GM19043 (cell line): ENCODE results near the gene MAMDC2.
"Not testable (repeated sequence)": the region's sequence is repeated elsewhere in the genome, so short reads cannot be mapped to it uniquely, and the experiment has no call there.

ENCODE experiments used
- ATAC-seq: cut with Tn5 transposase; IDR thresholded peaks from one replicate; pipeline ENCODE4 v1.9.1; 2021; ENCODE audit warnings: low read depth; ENCODE audit not compliant: unreplicated experiment

The MAMDC2 gene

GRCh38 chr9:70036641-70037040 is 7.0 kb upstream of the MAMDC2 start:
- ATAC-seq = no peak

GRCh38 chr9:70038171-70038621 is 5.5 kb upstream of the MAMDC2 start:
- ATAC-seq = not testable (repeated sequence)

- no peak for ATAC-seq
These were observed 3.2 kb upstream of the MAMDC2 start for GRCh38 chr9:70040376-70040903.

DNA sequence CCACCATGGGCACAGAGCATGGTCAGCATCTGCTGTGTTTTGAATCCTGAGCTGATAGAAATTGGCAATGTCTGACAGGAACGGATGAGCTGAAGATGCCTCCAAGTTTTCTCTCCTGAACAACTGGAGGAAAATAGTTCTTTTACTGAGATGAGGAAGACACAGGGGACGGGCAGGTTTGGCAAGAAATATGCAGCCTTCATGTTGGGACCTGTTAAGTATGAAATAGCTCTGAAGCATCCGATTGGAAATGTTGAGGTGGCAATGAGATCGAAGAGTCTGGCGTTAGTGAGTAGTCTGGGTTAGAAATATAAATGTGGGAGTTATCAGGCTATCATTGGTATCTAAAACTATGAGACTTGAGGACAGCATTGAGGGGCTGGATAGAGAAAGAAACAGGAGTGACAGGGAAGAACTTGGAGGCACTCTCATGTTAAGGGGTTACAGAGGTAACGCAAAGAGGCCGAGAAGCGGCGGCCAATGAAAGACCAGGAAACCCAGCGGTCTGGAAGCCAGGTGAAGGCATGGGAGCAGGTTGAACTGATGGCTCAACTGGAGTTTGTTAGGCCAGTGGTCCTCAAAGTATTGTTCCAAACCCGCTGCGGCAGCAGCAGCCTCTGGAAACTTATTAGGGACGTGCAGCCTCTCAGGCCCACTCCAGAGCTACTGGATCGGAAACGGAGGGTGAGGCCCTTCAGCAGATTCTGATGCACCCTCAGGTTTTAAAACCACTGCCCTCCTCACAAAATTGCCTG is 1.0 kb upstream of the MAMDC2 start:
- no peak for ATAC-seq

DNA sequence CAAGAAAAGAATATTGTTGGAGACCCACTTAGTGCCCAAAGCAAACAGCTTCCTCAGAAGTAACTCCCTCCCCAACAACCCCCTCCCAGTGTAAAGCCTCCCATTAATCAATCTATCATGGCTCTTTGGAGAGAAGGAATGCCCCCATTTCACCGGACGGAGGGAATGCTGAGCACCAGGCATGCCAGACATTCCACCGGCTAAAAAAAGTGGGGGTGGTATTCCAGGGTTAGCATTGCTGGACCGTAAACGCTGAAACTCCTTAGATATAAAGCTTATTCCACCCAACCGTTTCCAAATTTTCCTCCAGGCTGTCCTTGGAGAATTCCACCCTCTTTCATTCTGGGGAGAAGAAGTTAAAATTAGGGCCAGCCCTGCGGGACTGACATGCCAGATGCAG is 363 bp upstream of the MAMDC2 start:
- no peak for ATAC-seq

GRCh38 chr9:70044490-70045307 is 1.1 kb downstream of the MAMDC2 start:
- no peak for ATAC-seq

GRCh38 chr9:70045452-70045851 is 1.8 kb downstream of the MAMDC2 start:
- ATAC-seq = no peak

- ATAC-seq = no peak
These were observed 2.8 kb downstream of the MAMDC2 start for GRCh38 chr9:70046274-70047070.

- no peak for ATAC-seq
These were observed 5.6 kb downstream of the MAMDC2 start for GRCh38 chr9:70049236-70049635.

DNA sequence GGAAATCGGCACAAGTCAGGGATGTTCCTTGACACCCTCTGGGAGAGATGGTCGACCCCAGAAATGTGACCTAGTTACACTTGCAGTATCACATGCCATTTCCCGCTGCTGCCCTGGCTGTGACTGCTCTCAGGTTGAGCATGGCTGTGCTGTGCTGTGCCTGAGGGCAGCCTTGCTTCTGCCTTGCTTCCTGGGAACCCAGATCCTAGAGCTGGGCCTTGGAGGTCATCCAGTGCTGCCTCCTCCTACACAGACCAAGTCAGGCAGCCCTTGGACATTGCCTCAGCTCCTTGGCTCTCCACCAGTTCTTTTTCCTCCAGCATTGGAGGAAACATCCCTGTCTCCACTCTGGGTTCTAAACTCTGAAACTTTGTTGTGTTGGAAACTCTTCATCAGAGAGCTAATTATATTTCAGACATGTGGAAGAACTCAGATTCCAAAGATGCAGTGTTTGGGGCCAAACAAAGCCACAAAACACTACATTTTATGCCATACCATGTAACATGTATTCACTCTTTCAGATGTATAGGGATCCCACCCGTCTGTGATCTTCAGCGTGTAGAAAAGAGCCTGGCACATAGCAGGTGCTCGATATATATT is 6.1 kb downstream of the MAMDC2 start:
- ATAC-seq = no peak

GRCh38 chr9:70052768-70053167 is 9.1 kb downstream of the MAMDC2 start:
- no peak for ATAC-seq

GRCh38 chr9:70053864-70054263 is 10.2 kb downstream of the MAMDC2 start:
- ATAC-seq = no peak

GRCh38 chr9:70054521-70054920 is 10.9 kb downstream of the MAMDC2 start:
- no peak for ATAC-seq

DNA sequence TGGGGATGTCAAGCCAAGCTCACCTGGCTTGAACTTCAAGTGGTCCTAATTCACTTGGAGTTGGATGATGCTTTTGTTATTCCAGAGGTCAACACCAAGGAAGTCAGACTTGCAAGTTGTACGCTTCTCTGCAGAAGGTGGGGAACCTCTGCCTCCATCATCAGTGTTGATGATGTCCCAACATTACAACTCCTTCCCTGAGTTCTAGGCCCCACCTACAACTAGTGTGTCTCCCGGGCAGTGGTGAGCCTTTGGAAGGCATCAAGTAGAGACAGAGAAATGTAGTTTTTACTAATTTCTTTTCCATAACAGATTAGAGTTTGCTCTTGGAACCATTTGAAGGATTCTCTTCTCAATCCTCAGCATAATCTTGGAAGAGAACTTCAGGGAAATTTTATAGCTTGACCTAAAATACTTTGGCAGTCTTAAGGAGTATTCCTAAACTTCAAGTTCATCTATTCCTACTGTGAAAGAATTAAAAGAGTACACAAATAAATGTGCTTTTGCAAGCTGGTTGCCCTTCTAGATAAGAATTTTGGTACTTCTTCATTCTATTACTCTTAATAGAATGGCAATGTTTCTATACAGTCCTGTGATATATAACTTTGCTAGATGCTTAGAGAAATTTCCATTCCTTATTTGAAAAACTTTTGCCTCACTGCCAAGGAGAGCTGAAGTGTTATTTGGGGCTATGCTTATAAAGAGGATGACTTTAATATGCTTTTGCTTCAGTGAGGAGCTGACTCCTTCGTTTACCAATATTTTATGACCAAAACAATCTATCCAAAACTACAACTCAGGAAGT is 12.0 kb downstream of the MAMDC2 start:
- no peak for ATAC-seq

DNA sequence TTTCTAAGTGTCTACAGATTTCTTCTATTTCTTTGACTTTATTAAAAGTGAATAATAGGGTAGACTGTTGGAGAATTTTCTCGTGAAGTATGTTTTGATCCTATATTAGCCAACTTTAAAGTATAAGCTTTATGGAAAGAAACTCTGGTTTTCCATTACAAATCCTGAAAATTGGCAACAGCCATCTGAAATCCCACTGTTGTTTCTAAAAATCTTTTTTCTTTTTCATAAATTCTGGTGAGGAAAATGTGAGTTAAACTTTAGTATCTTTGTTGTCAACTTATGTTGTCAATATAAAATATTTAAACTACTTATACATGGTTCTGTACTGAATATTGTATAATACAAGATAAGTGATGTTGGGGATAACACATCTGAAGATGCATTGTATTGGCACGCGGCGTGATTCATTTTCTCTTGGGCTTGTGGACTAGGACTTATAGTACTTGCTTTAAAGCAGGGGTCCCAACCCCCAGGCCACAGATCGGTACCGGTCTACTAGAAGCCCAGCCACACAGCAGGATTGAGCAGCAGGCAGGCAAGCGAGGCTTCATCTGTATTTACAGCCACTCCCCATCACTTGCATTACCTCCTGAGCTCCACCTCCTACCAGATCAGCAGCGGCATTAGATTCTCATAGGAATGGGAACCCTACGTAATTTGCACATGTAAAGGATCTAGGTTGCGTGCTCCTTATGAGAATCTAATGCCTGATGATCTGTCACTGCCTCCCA is 12.7 kb downstream of the MAMDC2 start:
- no peak for ATAC-seq

DNA sequence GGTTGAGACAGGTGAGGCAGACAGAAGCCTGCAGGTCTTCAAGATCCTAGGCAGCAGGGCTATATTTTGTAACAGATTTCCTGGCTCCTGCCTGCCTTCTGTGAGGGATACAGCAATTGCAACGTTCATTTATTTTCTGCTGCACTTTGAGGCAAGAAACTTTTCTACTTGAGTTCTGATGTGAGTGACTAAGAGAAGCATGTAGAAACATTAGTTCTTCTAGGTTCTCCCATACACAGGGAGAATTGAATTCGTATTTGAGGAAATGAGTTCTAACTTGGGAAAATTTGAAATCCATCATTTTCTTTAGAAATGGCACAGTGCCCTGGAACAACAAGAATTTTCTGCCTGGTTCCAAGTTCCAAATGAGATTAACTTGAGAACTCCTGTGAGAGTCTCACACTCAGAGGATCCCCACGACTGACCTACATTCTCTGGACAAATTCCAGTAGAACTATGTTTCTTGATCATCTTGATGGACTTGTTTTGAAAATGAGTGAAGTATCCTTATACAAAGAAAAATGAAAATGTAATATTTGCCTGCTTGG is 15.0 kb downstream of the MAMDC2 start:
- no peak for ATAC-seq

DNA sequence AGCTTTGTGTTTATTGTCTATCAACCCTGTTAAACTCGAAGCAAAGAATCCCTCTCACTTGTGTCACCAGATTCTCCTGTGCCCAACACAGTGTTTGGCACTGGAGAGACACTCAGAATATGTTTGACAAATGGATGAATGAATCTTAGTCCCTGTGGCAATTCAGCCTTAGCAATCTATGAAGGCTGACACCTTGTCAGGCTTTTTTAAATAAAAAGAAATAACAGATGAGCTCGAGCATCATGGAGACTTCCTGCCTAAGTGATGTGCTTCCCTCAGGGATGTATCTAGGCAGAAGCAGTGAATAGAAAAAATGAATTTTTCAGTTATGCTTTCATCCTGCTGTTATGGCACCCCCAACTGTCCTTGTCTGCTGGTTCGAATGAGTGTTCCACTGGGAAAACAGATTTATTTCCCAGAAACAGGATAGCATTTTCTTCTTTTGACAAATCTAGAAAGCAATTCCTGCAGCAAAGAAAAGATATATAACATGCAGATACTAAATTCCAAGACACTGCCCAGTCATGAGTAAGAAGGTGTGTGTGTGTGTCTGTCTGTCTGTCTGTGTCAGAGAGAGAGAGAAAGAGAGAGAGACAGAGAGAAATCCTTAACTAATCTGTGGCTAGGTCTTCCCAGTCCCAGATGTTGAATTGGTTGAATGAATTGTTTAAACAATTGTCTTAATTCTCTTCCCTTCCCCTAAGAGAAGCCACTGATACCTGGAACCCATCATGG is 16.7 kb downstream of the MAMDC2 start:
- ATAC-seq = no peak
